MV-4-11 (cell line): ENCODE data around the gene GBA2.

Source experiments
- DNase-seq: peaks from one replicate; lab custom pipeline; 2025; lab: John Stamatoyannopoulos, UW

The GBA2 gene

DNA sequence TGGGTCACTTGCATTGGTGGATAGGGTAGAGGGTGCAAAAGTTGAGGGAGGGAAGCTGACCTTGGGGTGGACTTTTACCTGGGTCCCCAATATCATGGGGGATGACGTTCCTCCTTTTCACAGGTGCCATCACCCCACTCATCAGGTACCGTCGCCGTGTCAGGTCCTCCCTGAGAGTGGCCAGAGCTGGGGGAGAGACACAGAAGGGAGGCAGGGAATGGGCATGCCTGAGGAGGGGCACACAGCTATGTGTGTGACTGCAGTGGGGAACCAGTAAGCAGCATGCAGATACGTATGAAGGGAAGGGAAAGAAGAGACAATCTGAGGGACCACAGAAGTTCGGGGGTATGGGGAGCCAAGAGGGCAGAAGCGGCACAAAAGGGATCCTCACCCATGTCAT lies 10.1 kb downstream of the GBA2 start:
- DNase-seq, result no peak

GRCh38 chr9:35738186-35738585 lies 10.8 kb downstream of the GBA2 start:
- no peak for DNase-seq

- no peak for DNase-seq
Observed at GRCh38 chr9:35737143-35737542, 11.9 kb downstream of the GBA2 start.

GRCh38 chr9:35736201-35736633 lies 12.8 kb downstream of the GBA2 start:
- peak; percentile 69 for DNase-seq

DNA sequence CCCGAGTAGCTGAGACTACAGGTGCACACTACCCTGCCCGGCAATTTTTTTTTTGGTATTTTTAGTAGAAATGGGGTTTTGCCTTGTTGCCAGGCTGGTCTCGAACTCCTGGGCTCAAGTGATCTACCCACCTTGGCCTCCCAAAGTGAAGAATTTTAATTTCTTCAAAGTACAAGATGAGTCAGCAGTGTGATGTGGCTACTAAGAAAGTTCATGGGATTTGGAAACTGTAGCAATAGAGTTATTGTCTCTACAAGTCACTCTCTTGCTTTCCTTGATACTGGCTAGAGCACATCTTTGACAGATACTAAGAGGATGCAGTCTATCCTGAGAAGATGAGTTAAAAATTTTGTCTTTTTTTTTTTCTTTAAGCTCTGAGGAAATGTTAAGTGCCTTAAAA lies 14.9 kb downstream of the GBA2 start:
- no peak for DNase-seq

DNA sequence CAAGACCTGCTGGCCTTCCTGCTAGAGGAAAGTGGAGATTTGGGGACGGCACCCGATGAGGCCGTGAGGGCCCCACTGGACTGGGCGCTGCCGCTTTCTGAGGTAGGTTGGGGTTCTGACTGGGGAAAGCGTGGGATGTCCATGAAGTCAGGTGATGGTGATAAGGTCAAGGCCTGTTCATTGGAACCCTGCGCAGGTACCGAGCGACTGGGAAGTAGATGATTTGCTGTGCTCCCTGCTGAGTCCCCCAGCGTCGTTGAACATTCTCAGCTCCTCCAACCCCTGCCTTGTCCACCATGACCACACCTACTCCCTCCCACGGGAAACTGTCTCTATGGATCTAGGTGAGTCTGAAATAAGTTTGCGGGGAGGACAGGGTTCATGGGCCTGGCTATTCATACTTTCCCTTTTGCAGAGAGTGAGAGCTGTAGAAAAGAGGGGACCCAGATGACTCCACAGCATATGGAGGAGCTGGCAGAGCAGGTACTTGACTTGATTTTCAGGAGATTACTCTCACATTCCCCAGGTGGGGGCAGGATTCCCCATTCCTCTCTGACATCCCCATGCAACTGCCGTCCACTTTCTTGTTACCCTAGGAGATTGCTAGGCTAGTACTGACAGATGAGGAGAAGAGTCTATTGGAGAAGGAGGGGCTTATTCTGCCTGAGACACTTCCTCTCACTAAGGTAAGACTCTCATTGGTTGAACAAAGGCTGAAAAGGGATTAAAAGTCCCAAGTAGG lies 16.1 kb downstream of the GBA2 start:
- DNase-seq, result peak; percentile 36

- DNase-seq, result peak; percentile 99
Observed at GRCh38 chr9:35732185-35732799, 16.7 kb downstream of the GBA2 start, which contains the start of the genes CREB3 and TLN1. Gene CREB3, plus strand, starts transcription at chr9:35732666. Its CDS starts 107 bp downstream, at chr9:35732773. Gene TLN1, minus strand, starts transcription at chr9:35732195. Its CDS starts 6,501 bp downstream, at chr9:35725694.

DNA sequence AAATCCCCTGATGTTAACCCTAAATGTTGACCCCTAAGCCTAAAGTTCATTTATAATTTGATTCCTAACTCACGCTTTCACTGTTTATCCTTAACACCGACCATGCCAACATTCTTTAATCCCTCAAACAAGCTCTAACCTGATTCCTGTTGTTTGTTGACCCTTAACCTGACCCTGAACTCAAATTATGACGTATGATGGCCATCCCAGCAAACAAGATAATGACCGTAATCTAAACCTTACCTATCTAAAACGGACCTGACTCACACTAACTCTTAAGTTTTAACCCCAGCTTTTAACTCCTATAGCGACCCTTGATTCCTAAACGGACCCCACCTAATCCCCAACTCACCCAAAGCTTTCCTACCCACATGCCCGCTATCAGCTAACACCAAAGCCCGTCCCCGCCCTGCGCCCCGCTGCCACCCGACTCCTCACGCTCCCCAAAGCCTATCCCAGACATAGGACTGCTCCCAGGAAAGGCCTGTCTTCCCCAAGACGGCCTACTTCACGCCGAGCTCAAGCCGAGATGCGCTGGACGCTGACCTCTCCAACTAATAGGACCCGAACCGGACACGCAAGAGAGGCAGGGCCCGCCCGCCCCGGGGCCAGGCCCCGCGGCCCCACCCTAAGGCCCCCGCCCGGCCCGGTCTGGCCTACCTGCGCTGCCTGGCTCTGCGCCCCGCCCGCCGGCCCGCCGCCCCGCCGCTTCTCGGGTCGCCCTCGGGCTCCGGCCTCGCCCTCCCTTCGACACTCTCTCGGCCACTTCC lies 17.4 kb downstream of the GBA2 start:
- no peak for DNase-seq

DNA sequence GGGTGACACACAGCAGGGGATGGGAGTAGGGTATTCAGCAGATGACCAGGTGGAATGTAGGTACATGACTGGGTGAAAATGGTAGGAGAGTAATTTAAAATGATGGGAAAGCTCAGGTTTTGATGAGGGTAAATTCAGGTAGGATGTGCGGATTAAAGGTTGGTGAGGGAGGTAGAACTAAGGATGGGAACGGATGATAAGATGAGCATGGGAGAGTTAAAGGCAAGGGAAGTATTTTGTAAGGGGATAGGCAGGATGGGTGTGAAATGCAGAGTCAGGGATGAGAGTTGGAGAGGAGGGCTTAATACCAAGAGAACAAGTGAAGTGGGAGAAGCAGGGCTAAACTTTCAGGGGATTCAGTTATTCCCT lies 18.6 kb downstream of the GBA2 start:
- DNase-seq, result no peak

- peak; percentile 83 for DNase-seq
Observed at GRCh38 chr9:35729700-35730485, 19.1 kb downstream of the GBA2 start.

DNA sequence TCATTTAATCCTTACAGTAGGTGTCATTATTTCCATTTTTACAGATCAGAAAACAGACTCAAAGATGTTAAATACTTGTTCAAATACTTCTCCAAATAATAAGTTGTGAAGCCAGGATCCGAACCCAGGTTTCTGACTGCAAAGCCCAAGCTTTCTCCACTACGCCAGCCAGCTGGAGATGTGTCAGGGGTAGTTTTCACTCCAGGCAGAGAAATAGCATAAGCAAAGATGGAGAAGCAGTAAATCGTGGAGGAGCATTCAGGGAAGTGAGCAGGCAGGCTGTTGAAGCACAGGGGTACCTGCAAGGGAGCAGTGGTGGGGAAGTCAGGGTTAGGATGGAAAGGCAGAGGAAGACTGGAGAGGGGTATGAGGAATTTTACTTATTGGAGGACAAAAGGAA lies 19.9 kb downstream of the GBA2 start:
- peak; percentile 38 for DNase-seq

DNA sequence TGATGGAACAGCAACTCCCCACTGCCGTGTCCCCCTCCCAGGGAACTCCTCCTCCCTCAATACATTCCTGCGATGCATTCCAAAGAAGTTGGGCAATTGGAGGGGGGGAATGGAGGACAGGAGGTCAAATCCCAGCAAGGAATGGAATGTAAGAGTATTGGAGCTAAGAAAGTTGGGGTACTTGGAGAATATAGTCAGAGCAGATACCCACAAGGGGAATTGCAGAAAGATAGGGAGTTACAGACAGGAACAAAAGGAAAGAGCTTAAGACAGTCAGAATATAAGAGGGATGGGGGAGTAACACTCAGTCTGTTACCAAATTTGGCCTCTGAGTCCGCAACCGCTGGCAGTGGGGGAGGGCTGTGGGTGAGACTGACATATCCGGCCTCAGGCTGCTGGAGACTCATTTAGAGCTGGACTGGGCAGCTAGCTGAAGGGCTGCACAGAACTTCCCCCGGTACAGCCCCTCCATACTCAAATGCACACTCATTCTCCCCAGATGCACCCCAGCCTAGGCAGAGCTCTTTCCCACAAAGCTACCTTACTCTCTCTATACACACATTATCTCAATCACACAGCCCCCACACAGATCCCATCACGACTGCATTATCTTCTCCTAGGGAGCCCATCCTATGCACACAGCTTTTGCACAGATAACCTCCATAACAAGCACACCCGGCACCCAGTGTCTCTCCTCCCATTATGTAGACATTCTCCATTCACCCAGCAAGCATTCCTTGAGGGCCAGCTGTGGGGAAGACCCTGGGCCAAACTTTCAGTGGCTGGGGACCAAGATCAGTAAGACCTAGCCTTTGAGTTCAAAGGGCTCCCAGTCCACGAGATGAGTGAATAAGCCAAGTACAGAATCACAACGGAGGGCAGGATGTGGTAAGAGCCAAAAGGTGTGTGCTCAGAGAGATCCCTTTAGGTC lies 20.7 kb downstream of the GBA2 start:
- DNase-seq, result peak; percentile 83

DNA sequence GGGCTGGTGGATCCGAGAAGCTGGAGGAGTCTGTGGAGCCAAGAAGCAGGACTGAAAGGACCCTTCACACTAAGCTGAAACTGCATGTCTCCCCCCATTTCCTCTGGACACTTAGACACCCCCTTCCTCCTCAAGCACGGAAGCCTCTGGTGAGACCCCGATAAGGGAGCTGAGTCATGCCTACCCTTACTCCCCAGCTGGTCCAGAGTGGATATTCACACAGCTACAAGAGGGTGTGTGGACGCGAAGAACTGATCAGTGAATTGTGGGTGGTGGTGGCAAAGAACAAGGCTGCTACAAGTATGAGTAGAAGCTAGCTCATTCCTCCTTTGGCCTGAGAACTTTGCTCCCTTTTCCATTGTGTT lies 21.4 kb downstream of the GBA2 start:
- DNase-seq, result no peak

DNA sequence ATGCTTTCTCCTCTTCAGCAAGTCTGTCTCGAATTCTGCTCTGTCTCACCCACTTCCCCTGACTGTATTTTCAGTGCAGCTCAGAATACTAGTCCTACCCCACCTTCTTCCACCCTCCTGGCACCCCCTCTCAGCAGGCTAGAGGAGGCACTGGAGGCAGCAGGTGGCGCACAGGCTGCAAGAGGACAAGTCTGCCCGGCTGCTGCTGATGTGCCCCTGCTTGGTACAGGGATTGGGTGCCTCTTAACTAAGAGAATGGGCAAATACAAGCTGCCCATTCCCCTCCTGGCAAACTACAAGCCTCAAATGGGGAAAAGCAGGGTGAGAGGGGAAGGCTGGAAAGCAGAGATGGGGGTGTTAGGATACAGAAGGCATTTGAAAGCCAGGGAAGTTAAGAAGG lies 22.1 kb downstream of the GBA2 start:
- DNase-seq, result peak; percentile 52

- no peak for DNase-seq
Observed at GRCh38 chr9:35725362-35725761, 23.7 kb downstream of the GBA2 start.

GRCh38 chr9:35723908-35724307 lies 25.1 kb downstream of the GBA2 start:
- no peak for DNase-seq

DNA sequence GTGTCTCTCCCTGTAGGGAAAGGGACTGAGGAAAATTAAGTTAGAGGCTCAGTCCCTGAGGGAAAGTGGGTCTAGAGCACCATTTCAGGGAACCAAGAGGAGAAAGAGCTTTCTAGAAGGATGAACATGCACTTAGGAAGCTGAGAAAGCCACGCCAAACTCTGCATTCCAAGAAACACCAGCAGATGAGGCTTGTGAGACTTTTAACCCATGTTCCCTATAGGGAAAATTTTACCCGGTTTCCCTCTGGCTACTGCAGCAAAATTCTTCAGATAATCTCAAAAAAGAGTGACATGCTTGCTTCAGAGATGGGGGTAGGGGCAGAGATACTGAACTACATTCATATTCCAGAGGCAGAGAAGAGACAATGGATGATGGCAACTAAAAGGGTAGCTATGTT lies 25.6 kb downstream of the GBA2 start:
- no peak for DNase-seq

- no peak for DNase-seq
Observed at GRCh38 chr9:35719546-35719945, 29.5 kb downstream of the GBA2 start.

- DNase-seq, result peak; percentile 96
Observed at GRCh38 chr9:35718721-35719511, 30.1 kb downstream of the GBA2 start.
